ENCODE measurements around the gene ITGAD. TPM values are rescaled to one million over a fixed set of nuclear protein-coding genes. Genes with fewer than 3 reads are reported as not detected.

ITGAD gene
- total and polyA plus RNA-seq, 2 donors (not counting 3 experiments of a cell fraction or from before 2014, with no cell fraction given) = not detected

DNA sequence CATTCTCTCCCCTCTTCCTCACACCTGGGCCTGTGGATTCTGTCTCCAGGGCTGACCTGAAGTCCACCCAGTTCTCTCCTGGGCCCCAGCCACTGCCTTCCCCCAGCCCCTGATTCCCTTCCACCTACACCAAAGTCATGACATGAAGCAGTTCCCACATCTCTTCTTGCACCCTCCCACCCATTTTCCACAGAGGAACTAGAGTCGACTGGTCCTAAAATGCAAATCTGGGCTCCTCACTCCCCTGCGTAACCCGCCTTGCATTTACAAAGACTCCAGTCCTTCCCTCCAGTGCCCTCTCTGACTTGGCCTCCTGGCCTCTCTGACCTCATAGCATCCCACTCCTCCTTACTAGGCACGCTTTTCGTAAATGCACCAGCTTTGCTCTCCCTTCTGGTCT lies 20.2 kb downstream of the ITGAD start:
- Histone ChIP-seq H3K4me2 (ENCODE audit: insufficient read depth, low read length) (no peak overlapping the region), H2AFZ (ENCODE audit: low read depth, low read length) (no peak overlapping the region), H3K4me1 (ENCODE audit: control insufficient read depth, extremely low read depth, insufficient read depth, low read length) (no peaks in the 10 kb centered on the region), H3K4me3 (replicated peaks in 1 of 3; ENCODE audit: insufficient read depth in 1 of 3, low read depth in 1 of 3, low read length in 3 of 3) (no peak overlapping the region), H3K36me3 (ENCODE audit: control insufficient read depth in 2 of 2, extremely low read depth in 1 of 2, insufficient read depth in 2 of 2, low read length in 2 of 2) (no peaks in the 10 kb centered on the region), H3K9me3 (replicated peaks; ENCODE audit: control insufficient read depth, insufficient read depth, low read length) (no peaks in the 10 kb centered on the region), H3K27ac (ENCODE audit: insufficient read depth, low read depth, low read length) (no peak overlapping the region), H3K9me1 (replicated peaks; ENCODE audit: control insufficient read depth, extremely low read depth, insufficient read depth, low read length) (no peaks in the 10 kb centered on the region), H3K9ac (replicated peaks; ENCODE audit: extremely low read depth, insufficient read depth, low read length) (no peak overlapping the region), H3K79me2 (ENCODE audit: control insufficient read depth, insufficient read depth, low read length) (no peaks in the 10 kb centered on the region), H3K27me3 (ENCODE audit: control insufficient read depth in 2 of 2, insufficient read depth in 2 of 2, low read length in 2 of 2) (no peaks in the 10 kb centered on the region), H4K20me1 (replicated peaks; ENCODE audit: control insufficient read depth, extremely low read depth, insufficient read depth, low read length) (no peaks in the 10 kb centered on the region)
- POLR2A ChIA-PET = no interaction called here
- dilution Hi-C loops (cut with MboI; ENCODE audit: extremely low pct_ligation_motif_present, low sequenced_read_pairs) = no loop called here
- TF ChIP-seq FOS (IDR thresholded peaks at IDR 0.05; ENCODE audit: borderline replicate concordance, insufficient read depth, low read length) (no peak), JUN (IDR thresholded peaks at IDR 0.05; ENCODE audit: borderline replicate concordance, insufficient read depth, insufficient read length, low read depth) (no peak), MYC (IDR thresholded peaks at IDR 0.05; ENCODE audit: low read depth, low read length) (no peak), GATA2 (IDR thresholded peaks at IDR 0.05; ENCODE audit: insufficient read depth, insufficient read length, low read depth, low read length) (no peak), EZH2 (IDR thresholded peaks at IDR 0.05; ENCODE audit: borderline replicate concordance, low read depth, low read length, severe bottlenecking) (no peak), POLR2AphosphoS5 (IDR thresholded peaks at IDR 0.05; ENCODE audit: insufficient read depth, low read depth, low read length) (no peak)
- TF ChIP-seq, protein P1, sequence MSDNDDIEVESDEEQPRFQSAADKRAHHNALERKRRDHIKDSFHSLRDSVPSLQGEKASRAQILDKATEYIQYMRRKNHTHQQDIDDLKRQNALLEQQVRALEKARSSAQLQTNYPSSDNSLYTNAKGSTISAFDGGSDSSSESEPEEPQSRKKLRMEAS (IDR thresholded peaks at IDR 0.05; ENCODE audit: insufficient read depth, insufficient read length) = no peak
- TF ChIP-seq, protein P2, sequence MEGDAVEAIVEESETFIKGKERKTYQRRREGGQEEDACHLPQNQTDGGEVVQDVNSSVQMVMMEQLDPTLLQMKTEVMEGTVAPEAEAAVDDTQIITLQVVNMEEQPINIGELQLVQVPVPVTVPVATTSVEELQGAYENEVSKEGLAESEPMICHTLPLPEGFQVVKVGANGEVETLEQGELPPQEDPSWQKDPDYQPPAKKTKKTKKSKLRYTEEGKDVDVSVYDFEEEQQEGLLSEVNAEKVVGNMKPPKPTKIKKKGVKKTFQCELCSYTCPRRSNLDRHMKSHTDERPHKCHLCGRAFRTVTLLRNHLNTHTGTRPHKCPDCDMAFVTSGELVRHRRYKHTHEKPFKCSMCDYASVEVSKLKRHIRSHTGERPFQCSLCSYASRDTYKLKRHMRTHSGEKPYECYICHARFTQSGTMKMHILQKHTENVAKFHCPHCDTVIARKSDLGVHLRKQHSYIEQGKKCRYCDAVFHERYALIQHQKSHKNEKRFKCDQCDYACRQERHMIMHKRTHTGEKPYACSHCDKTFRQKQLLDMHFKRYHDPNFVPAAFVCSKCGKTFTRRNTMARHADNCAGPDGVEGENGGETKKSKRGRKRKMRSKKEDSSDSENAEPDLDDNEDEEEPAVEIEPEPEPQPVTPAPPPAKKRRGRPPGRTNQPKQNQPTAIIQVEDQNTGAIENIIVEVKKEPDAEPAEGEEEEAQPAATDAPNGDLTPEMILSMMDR (IDR thresholded peaks at IDR 0.05; ENCODE audit: extremely low read depth in 1 of 2, insufficient read depth in 1 of 2, low read depth in 1 of 2, low read length in 2 of 2) = no peak
- no TSS peak for BruUV-seq (replicated peaks)
- DNase-seq (ENCODE audit: low read depth, low spot score) (no peak), FAIRE-seq (no peak)
- intact Hi-C loops (cut with micrococcal nuclease) = no loop called here
- CTCF ChIA-PET = no interaction called here

Data from endothelial cell of umbilical vein (primary cell).